HG03175 (cell line): ENCODE results near the gene SPRR1A.
"Not testable (repeated sequence)": the region's sequence is repeated elsewhere in the genome, so short reads cannot be mapped to it uniquely, and the experiment has no call there.

Experiments used
- ATAC-seq: cut with Tn5 transposase; IDR thresholded peaks from one replicate; pipeline ENCODE4 v1.9.1; 2021; ENCODE audit warnings: mild to moderate bottlenecking, moderate library complexity; ENCODE audit not compliant: unreplicated experiment

Gene SPRR1A

DNA sequence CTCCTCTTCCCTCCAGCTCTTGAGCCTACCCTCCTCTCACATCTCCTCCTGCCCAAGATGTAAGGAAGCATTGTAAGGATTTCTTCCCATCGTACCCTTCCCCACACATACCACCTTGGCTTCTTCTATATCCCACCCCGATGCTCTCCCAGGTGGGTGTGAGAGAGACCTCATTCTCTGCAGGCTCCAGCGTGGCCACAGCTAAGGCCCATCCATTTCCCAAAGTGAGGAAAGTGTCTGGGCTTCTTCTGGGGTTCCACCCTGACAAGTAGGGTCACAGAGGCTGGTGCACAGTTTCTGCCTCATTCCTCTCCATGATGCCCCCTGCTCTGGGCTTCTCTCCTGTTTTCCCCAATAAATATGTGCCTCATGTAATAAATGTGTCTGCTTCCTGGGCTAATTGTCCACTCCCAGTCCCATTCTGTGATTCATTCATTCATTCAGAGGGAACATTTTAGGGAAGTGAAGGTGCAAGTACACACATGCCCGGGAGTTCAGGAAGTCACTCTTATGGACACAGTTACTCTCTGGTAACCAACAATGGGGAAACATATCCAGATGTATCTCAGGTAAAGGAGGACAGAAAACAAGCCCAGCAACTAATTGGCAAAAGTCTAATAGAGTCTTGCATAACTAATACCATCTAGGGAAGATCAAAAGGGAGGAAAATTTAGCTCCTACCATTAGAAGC is 11.5 kb upstream of the SPRR1A start:
- no peak for ATAC-seq

DNA sequence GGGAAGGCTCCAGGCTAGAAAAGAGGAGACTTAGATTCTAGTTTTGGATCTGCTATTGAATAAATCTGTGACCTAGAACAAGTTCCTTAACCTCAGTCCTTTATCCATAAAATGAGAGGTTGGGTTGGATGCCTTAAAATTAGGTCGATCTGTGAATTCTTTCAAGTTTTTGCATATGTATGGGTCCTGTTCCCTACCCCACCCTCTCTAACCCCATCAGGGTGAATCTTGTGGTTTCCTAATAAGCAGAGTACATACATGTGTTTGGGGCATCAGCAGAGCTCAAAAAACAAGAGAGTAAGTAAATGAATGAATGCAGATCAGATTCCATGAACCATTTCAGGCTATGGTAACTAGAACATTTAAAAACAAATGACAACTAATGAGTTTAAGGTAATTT is 7.2 kb upstream of the SPRR1A start:
- no peak for ATAC-seq

DNA sequence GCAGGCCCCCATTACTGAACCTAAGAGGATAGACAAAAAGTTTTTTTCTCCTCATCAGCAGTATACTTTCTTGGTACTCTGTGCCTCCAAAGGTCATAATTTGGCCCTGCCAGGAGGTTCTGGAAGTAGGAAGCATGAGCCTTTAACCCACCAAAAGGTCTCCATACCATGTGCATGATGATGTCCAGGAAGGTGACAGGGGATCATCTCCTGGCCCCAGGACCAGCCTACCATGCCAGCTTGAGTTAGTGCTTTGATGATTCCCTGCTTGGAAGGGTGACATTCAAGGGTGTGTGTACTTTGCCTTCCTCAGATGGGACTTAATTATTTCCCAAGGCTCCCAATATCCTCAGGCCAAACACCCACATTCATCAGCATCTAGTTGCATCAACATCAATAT is 6.3 kb upstream of the SPRR1A start:
- no peak for ATAC-seq

DNA sequence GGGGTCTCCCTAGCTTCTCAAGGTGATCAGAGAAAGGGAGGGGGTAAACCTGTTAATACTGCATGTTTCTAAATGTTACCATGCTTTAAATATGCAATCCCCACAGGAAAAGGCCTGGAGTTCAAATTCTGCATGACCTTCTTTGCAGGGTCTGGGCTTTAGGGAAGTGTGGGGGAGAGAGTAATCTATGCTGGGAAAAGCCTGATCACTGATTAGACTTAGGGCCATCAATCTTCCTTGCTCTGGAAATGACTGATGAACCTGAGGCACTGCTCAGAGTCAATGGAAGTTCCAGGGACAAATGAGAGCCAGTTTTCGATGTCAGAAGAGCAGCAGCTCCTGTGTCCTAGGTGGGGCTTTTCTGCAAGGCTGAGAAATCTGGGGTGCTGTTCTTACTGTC is 3.2 kb upstream of the SPRR1A start:
- no peak for ATAC-seq

DNA sequence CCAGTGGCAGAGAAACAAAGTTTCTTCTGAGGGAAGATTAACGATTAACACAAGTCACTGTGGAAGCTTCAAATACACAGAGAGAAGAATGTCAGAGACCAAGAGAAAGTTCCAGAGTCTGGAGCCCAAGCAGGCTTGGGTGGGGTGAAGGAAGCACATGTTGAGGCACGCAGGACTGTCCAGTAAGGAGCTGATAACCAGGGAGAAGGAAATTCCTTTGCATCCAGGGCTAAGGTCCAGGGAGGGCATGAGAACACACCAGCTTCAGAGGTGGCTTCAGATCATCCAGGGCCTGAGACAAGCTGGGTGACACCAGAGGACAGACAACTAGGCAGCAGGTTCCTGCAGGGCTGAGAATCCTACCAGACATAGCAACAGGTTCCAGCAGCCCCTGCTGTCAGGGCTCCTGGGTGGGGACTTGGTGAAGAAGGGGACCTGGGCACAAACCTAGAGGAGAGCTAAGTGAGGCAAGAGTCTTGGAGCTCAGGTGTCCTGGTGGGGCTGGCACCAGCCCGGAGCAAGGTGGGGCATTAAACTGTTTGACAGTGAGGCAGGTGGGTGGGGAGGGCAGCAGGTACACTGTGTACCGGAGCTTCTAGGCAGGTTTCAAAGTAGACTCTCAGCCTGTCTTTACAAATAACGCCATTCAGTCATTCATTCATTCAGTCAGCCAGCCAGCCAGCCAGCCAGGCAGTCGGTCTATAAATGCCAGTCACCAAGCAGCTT is 2.6 kb upstream of the SPRR1A start:
- no peak for ATAC-seq

DNA sequence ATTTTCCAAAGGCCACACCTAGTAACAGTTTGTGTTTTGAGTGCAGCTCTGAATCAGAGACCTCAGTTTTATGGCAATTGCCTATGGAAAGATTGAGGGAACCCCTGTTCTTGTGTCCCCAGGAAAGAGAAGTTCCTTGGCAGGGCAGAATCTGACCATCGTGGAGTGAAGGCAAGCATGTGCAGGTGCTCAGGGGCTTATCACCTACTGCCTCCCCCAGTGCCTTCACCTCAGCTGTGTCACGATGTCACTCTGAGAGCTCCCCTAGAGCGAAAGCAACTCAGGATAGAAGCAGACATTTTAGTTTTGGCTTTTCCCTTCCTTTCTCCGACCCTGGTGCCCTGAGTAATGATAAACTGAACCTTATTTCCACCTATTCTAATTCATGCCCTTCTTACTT is 1.8 kb upstream of the SPRR1A start:
- no peak for ATAC-seq

DNA sequence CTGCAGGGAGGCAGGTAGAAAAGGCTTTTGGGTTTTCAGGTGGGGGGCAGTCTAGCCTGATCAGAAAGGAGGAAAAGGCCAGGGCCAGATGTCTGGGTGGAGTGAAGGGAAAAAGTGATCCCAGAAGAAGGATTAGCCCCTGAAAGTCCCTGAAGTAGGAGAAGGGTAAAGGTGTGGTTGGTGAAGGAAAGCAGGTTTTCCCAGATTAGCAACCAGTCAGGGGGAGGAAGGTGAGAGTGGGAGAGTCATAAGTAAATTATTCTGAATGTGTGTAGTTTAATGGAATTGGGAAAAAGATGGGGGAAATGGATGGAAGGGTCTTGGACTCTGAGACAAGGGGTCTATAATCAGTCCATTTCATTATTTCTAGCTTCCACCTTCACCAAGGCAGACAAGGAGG is 647 bp upstream of the SPRR1A start:
- ATAC-seq: no peak

DNA sequence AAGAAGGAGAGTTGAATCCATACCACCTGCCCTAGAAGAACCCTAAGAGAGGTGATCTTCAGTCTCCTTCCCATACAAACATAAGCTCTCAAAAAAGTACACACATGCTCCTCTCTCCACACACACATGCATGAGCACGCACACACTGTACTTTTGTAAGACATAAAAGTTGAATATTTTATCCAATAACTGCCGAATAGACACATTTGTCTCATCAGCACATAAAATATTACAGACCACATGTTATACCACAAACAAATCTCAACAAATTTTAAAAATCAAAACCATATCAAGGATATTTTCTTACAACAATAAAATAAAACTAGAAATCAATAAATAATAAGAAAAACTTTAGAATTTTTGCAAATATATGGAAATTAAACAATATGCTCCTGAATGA is 2.7 kb downstream of the SPRR1A start:
- ATAC-seq: no peak

DNA sequence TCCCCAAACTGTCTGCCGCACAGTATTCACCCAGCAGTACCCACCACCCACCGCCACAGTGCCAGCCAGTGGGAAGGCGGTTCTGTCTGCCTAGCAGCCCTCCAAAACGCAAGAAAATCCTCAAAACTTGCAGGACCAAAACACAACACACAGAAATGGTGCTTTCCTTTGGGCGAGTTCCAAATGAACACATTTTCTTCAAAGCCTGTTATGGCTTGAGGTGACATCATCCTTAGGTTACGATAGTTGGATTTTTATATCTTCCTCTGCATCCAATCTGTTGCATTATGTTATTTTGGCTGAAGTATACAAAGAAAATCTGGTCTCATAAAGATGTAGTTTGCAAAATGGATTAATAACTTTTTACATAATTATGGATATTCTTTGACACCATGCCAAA is 9.3 kb downstream of the SPRR1A start:
- no peak for ATAC-seq

DNA sequence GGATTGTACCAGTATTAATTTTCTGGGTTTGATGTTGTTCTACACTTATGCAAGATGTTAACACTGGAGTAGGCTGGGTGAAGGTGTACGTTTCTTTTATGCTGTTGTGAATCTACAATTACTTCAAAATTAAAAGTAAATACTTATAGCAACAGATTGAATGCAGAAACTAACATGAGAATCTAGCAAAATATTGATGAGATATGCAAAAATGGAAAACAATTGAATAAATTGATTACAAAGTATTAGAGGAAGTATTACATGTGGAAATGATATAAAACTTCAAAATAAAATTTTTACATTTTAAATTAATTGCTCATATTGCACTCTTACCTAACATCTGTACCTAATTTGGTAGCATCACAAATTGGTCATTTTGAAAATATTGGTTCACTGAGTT is 12.0 kb downstream of the SPRR1A start:
- ATAC-seq: no peak

DNA sequence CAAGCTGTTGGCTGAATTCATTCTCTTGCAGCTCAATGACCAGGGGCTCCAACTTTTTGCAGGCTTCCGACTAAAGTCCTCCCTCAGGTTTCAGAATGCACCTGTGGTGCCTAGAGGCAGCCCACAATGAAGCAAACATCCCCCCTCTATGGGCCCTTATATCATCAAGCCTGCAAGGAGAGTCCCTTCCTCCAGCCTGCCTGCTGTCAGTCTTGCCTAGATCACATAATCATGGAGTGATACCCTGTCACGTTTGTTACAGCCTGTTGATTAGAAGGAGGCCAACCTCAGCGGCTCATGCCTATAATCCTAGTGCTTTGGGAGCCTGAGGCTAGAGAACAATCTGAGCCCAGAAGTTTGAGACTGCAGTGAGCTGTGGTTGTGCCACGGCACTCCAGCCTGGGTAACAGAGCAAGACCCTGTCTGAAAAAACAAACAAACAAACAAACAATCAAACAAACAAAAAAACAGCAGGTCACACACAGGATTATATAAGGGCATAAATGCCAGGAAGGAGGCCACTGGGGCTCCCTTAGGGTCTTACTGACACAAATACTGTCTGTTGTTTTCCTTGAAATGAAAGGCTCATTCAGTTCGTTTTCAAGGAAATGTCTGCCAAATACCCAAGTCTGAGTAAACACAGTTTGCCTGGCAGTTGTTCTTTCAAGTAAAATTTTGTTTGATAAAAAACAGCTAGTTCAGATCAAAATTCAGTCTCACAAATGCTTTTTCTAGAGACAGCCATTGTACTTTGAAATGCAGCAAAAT is 12.9 kb downstream of the SPRR1A start:
- ATAC-seq: no peak

DNA sequence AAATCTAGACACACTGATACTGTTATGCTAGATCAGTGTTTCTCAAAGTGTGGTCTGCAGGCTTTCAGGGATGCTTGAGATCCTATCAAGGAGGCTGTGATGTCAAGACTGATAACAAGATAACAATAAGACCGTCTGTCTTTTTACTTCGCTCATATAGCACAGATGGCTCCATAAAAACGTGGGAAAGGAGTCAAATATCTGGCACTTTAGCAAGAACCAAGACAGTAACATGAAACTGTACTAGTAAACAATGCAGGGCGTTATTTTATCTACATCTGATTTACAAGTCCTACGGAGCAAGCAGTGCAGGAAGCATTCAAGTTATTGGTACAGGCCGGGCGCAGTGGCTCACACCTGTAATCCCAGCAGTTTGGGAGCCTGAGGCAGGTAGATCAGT is 14.0 kb downstream of the SPRR1A start:
- ATAC-seq: no peak

DNA sequence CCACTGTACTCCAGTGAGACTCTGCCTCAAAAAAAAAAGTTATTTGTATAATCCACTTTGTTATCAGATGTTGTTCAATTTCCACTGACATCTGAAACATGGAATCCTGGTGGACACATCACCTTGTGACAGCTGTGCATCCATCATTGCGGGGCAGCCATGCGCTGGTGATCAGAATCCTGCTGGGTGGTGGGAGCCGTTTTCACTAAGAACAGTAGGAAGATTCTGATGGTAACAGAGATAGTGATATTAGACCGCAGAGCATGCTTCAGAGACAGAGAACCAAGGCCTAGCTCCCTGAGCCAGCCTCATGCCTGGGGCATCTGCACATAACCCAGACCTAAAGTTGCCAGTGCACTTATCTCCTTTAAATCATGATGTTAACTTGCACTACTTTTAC is 14.6 kb downstream of the SPRR1A start:
- ATAC-seq: no peak

DNA sequence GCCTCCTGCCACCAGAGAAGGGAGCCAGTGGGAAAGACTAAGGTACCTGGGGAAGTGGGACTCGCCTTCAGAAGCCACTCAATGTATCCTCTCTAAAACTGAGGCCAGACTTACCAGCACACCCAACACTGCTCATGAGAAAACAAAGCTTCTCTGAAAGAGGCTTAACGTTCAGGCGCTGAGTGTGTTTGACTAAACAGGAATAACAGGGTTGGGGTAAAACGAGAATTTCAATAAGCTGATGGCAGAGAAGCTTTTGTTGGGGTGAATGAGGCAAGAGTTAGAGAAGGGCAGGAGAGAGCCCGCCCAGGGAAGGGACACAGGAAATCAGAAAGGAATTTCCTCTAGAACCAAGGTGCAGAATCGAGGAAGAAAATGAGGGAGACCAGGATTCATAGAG is 15.9 kb downstream of the SPRR1A start:
- no peak for ATAC-seq

DNA sequence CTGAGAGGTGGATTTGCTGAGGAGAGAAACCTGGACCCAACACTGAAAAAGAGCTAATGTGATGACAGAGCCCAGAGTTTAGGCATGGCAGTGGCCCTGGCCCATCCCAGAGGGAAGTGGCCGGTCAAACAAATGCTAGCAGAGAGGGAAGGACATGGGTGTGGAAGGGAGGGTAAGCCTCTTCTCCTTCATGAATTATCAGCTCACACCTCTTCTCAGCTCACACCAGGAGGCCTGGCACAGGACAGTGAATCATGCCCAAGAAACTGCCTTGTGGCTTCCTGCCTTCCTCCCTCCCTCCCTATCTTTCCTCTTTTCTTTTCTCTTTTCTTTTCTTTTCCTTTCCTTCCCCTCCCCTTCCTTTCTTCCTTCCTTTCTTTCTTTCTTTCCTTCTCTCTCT is 16.4 kb downstream of the SPRR1A start:
- no peak for ATAC-seq

DNA sequence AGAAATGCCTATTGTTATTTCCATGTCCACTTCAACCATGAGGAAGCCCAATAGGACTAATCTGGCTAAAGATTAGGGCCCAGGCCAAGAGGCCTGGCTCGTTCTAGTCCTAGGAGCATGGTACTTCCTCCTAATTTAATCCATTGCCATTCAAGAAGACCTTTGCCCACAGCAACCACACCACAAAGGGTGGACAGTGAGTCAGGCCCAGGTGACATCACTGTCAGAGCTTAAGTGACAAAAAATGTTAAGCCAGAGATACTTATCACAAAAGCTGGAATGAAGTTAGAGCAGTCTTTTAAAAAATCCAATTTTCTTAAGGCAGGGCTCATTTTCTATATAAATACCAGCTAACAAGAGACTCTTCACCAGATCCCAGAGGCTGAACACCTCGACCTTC is 17.5 kb downstream of the SPRR1A start, which contains the start of gene SPRR3:
Gene SPRR3 (plus strand): TSS at position 368 of the 400 bp plus-strand sequence. CDS start 1,272 bp downstream, outside the sequence.
- ATAC-seq: no peak

DNA sequence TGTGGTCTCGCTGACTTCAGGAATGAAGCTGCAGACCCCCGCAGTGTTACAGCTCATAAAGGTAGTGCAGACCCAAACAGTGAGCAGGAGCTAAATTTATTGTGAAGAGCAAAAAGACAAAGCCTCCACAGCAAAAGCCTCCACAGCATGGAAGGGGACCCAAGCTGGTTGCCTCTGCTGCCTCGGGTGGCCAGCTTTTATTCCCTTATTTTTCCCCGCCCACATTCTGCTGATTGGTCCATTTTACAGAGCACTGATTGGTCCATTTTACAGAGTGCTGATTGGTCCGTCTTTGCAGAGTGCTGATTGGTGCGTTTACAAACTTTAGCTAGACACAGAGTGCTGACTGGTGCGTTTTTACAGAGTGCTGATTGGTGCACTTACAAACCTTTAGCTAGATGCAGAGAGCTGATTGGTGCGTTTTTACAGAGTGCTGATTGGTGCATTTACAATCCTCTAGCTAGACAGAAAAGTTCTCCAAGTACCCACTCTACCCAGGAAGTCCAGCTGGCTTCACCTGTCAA is 27.4 kb downstream of the SPRR1A start:
- ATAC-seq: not testable (repeated sequence)

DNA sequence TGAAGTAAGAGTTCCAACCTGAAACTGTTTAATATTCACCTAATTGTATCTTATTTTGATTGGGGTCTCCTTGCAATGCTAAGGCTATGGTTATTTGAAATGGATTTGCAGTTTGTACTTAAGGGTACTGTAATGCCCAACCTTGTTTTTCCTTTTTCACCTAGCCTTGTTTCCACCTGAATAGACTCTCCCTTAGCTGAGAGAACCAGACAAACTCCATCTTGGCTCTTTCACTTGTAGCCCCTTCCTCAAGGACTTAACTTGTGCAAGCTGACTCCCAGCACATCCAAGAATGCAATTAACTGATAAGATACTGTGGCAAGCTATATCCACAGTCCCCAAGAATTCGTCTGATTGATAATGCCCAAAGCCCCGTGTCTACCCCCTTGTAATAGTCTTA is 37.9 kb downstream of the SPRR1A start:
- not testable (repeated sequence) for ATAC-seq

DNA sequence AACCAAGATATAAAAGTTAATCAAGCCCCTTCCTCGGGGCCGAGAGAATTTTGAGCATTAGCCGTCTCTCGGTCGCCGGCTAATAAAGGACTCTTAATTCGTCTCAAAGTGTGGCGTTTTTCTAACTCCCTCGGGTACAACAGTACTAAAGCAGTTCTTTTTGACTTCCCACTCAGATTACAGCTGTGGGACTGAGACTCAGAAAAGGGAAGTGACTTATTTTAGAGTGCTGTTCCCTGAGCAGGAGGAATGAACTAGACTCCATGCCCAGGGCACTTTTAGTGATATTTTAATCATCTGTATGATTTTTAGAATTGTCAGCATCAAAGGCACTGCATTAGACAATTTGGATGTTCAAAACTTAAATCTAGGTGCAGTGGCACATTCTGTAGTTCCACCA is 38.5 kb downstream of the SPRR1A start:
- ATAC-seq: not testable (repeated sequence)

DNA sequence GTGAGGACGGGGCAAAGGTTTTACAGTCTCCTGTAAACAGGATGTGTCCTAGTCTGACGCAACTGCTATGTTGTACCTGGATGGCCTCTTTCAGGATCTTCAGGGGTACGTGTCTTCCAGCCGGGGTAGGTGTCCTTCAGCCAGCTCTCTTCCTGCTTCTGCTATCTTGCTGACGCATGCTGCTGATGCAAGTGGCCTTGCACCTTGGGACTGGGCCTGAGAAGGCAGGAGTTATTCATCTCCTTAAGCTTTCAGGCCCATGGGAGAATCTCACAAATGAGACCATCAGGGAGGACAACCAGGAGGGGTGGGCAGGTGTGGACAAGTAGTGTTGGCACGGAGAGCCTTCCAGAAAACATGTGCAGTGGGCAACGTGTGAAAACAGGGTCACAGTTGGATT is 39.2 kb downstream of the SPRR1A start:
- ATAC-seq: no peak

DNA sequence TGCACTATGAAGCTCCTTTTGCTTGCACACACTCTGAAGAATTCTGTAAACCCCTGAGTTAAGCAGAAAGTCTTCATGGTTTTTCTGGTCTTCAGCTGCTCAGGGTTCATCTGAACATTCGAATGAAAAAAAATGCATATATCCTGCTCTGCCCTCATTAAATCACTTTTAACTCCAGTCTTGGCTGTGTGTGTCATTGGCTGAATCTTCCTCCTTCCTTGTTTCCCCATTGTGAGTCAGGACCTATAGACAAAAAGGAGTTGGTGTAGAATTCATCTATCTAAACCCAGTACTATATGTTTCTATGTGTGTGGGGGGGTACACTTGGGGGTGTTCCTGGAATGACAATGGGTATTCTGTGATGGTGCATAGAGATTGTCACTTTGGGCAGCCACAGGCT is 40.5 kb downstream of the SPRR1A start:
- ATAC-seq: no peak

DNA sequence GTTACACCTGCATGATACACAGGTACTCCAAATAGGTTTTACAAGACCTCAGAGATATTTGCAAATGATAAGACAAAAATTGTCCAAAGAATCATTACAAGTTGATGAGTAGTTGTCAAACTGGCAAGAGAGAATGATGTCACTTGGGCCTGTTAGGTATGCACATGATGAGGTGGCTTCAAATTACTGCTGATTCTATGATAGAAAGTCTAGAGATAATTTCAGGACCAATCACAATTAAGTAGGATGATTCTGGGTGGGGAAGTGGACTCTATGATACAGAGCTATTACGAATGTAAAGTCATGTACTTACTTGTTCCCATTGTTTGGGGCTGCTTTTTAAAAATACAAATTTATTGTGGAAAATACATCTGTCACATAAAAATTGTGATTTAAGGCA is 41.9 kb downstream of the SPRR1A start:
- no peak for ATAC-seq
